K562 (cell line): ENCODE measurements around the gene KMT5B. TPM values are rescaled to one million over a fixed set of nuclear protein-coding genes. Genes with fewer than 3 reads are reported as not detected.

ENCODE experiments used
- ADNP ChIP-seq: fragments of 200-800 bp; sonication (Bioruptor generic); IDR thresholded peaks from 2 replicates; pipeline ENCODE4 v1.6.1; 2016; ENCODE audit warnings: missing genetic modification characterization, missing compliant biosample characterization
- CC2D1A ChIP-seq: fragments of 450-650 bp; IDR thresholded peaks from 2 replicates; pipeline ENCODE4 v1.6.1; 2017; ENCODE audit warnings: mild to moderate bottlenecking
- HMGN3 ChIP-seq: IDR thresholded peaks from 2 replicates; pipeline ENCODE4 v1.6.1; 2011; ENCODE audit warnings: borderline replicate concordance, low read depth, mild to moderate bottlenecking, mixed read lengths, low read length; ENCODE audit not compliant: insufficient read length; ENCODE audit errors: extremely low read depth
- JUND ChIP-seq, 2 experiments: IDR thresholded peaks; 2 replicates in 1 of 2; 3 replicates in 1 of 2; pipeline ENCODE4 v1.6.1; 2011; ENCODE audit warnings: borderline replicate concordance in 2 of 2, low read depth in 2 of 2, low read length in 2 of 2, improper control_type of control experiment in 1 of 2, missing biosample characterization in 1 of 2, missing genetic modification characterization in 1 of 2, missing genetic modification reagents in 1 of 2
- ZNF76 ChIP-seq: fragments of 250-450 bp; sonication (Bioruptor Pico); IDR thresholded peaks from 2 replicates; pipeline ENCODE4 v1.4.0; 2020; ENCODE audit warnings: mild to moderate bottlenecking, moderate library complexity, borderline replicate concordance
- polyA plus RNA-seq, 8 experiments: library from polyadenylated mRNA; depleted of rRNA in 4 of 8; stranded (reverse) in 5 of 8; unstranded in 3 of 8; fragments of >200 nt; fragmentation: Nextera tagmentation in 2 of 8; fragmentation: Illumina TruSeq in 1 of 8; extraction: Ambion mirVana in 2 of 8; extraction: Trizol in 1 of 8; gene quantifications; 2 replicates each; pipeline versions ENCODE4 v1.2.1 to v1.2.3, GENCODE V29; 2011 to 2014; ENCODE audit warnings: inconsistent platforms in 1 of 8, missing spikeins in 1 of 8
- total RNA-seq, 7 experiments: library from RNA; depleted of rRNA in 6 of 7; stranded (reverse); fragments of >200 nt in 6 of 7; fragmentation: Illumina TruSeq in 2 of 7; extraction: Trizol in 2 of 7; gene quantifications; 2 replicates each; pipeline versions ENCODE4 v1.2.1 to v1.2.3, GENCODE V29; 2011 to 2021; ENCODE audit warnings: low replicate concordance in 1 of 7
- TF ChIP-seq, protein P1 (sequence below): fragments of 450-650 bp; IDR thresholded peaks from 2 replicates; pipeline ENCODE4 v1.6.1; 2016; ENCODE audit warnings: mild to moderate bottlenecking, moderate library complexity
- TF ChIP-seq, protein P2 (sequence below): fragments of 150-350 bp; conservative IDR thresholded peaks from 2 replicates; pipeline ENCODE4 v1.6.1; 2014; ENCODE audit warnings: low read length
- TF ChIP-seq, protein P3 (sequence below): sonication (generic); IDR thresholded peaks from 2 replicates; pipeline ENCODE4 v1.6.1; 2016
- TF ChIP-seq, protein P4 (sequence below): fragments of 250-450 bp; sonication (Bioruptor Pico); IDR thresholded peaks from 2 replicates; pipeline ENCODE4 v1.8.0; 2022; ENCODE audit warnings: moderate library complexity, mild to moderate bottlenecking, inconsistent platforms

The KMT5B gene
- total and polyA plus RNA-seq, 9 of the 15 experiments (the other 6 are each of a cell fraction or from before 2014, with no cell fraction given), result 7.3 to 27.3 (median 20.9) TPM

DNA sequence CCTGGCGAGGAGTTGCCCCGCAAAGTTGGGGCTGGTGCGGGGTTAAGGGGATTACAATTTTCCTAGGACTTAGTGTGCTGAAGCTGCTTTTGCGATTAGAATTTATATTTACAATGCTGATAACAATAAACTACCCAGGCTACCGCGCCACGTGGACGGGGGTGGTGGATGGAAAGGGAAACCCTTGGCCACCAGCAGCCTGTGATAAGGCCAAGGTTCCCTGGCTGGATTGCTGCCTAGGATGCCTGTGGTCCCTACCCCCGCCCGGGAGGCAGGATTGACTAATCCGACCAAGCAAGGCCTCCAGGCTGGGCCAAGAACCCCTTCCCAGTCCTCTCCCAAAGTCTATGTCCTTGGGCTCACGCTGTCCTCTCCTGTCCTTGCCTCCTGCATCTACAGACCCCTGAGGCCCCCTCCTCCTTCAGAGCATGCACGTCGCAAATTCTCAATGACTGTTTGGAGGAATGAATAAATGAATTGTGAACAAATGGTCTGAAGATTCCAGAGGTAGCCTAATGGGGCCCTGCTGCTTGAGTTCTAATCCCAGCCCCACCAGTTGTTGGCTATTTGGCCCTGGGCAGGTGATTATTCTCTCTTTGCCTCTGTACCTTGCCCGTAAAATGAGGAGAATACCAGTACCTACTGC is 84.3 kb downstream of the KMT5B start (continued):
- TF ChIP-seq, protein P1, sequence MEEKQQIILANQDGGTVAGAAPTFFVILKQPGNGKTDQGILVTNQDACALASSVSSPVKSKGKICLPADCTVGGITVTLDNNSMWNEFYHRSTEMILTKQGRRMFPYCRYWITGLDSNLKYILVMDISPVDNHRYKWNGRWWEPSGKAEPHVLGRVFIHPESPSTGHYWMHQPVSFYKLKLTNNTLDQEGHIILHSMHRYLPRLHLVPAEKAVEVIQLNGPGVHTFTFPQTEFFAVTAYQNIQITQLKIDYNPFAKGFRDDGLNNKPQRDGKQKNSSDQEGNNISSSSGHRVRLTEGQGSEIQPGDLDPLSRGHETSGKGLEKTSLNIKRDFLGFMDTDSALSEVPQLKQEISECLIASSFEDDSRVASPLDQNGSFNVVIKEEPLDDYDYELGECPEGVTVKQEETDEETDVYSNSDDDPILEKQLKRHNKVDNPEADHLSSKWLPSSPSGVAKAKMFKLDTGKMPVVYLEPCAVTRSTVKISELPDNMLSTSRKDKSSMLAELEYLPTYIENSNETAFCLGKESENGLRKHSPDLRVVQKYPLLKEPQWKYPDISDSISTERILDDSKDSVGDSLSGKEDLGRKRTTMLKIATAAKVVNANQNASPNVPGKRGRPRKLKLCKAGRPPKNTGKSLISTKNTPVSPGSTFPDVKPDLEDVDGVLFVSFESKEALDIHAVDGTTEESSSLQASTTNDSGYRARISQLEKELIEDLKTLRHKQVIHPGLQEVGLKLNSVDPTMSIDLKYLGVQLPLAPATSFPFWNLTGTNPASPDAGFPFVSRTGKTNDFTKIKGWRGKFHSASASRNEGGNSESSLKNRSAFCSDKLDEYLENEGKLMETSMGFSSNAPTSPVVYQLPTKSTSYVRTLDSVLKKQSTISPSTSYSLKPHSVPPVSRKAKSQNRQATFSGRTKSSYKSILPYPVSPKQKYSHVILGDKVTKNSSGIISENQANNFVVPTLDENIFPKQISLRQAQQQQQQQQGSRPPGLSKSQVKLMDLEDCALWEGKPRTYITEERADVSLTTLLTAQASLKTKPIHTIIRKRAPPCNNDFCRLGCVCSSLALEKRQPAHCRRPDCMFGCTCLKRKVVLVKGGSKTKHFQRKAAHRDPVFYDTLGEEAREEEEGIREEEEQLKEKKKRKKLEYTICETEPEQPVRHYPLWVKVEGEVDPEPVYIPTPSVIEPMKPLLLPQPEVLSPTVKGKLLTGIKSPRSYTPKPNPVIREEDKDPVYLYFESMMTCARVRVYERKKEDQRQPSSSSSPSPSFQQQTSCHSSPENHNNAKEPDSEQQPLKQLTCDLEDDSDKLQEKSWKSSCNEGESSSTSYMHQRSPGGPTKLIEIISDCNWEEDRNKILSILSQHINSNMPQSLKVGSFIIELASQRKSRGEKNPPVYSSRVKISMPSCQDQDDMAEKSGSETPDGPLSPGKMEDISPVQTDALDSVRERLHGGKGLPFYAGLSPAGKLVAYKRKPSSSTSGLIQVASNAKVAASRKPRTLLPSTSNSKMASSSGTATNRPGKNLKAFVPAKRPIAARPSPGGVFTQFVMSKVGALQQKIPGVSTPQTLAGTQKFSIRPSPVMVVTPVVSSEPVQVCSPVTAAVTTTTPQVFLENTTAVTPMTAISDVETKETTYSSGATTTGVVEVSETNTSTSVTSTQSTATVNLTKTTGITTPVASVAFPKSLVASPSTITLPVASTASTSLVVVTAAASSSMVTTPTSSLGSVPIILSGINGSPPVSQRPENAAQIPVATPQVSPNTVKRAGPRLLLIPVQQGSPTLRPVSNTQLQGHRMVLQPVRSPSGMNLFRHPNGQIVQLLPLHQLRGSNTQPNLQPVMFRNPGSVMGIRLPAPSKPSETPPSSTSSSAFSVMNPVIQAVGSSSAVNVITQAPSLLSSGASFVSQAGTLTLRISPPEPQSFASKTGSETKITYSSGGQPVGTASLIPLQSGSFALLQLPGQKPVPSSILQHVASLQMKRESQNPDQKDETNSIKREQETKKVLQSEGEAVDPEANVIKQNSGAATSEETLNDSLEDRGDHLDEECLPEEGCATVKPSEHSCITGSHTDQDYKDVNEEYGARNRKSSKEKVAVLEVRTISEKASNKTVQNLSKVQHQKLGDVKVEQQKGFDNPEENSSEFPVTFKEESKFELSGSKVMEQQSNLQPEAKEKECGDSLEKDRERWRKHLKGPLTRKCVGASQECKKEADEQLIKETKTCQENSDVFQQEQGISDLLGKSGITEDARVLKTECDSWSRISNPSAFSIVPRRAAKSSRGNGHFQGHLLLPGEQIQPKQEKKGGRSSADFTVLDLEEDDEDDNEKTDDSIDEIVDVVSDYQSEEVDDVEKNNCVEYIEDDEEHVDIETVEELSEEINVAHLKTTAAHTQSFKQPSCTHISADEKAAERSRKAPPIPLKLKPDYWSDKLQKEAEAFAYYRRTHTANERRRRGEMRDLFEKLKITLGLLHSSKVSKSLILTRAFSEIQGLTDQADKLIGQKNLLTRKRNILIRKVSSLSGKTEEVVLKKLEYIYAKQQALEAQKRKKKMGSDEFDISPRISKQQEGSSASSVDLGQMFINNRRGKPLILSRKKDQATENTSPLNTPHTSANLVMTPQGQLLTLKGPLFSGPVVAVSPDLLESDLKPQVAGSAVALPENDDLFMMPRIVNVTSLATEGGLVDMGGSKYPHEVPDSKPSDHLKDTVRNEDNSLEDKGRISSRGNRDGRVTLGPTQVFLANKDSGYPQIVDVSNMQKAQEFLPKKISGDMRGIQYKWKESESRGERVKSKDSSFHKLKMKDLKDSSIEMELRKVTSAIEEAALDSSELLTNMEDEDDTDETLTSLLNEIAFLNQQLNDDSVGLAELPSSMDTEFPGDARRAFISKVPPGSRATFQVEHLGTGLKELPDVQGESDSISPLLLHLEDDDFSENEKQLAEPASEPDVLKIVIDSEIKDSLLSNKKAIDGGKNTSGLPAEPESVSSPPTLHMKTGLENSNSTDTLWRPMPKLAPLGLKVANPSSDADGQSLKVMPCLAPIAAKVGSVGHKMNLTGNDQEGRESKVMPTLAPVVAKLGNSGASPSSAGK, result peak; percentile 42
- TF ChIP-seq ZNF76 (CRISPR knock-in tag), result no peak
- TF ChIP-seq, protein P2, sequence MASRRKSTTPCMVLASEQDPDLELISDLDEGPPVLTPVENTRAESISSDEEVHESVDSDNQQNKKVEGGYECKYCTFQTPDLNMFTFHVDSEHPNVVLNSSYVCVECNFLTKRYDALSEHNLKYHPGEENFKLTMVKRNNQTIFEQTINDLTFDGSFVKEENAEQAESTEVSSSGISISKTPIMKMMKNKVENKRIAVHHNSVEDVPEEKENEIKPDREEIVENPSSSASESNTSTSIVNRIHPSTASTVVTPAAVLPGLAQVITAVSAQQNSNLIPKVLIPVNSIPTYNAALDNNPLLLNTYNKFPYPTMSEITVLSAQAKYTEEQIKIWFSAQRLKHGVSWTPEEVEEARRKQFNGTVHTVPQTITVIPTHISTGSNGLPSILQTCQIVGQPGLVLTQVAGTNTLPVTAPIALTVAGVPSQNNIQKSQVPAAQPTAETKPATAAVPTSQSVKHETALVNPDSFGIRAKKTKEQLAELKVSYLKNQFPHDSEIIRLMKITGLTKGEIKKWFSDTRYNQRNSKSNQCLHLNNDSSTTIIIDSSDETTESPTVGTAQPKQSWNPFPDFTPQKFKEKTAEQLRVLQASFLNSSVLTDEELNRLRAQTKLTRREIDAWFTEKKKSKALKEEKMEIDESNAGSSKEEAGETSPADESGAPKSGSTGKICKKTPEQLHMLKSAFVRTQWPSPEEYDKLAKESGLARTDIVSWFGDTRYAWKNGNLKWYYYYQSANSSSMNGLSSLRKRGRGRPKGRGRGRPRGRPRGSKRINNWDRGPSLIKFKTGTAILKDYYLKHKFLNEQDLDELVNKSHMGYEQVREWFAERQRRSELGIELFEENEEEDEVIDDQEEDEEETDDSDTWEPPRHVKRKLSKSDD, result no peak
- TF ChIP-seq CC2D1A, result no peak
- TF ChIP-seq ADNP (tag), result no peak
- TF ChIP-seq, protein P3, sequence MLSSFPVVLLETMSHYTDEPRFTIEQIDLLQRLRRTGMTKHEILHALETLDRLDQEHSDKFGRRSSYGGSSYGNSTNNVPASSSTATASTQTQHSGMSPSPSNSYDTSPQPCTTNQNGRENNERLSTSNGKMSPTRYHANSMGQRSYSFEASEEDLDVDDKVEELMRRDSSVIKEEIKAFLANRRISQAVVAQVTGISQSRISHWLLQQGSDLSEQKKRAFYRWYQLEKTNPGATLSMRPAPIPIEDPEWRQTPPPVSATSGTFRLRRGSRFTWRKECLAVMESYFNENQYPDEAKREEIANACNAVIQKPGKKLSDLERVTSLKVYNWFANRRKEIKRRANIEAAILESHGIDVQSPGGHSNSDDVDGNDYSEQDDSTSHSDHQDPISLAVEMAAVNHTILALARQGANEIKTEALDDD, result peak; percentile 45; the same call in 1 of the 2 replicates
- TF ChIP-seq, protein P4, sequence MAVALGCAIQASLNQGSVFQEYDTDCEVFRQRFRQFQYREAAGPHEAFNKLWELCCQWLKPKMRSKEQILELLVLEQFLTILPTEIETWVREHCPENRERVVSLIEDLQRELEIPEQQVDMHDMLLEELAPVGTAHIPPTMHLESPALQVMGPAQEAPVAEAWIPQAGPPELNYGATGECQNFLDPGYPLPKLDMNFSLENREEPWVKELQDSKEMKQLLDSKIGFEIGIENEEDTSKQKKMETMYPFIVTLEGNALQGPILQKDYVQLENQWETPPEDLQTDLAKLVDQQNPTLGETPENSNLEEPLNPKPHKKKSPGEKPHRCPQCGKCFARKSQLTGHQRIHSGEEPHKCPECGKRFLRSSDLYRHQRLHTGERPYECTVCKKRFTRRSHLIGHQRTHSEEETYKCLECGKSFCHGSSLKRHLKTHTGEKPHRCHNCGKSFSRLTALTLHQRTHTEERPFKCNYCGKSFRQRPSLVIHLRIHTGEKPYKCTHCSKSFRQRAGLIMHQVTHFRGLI (CRISPR knock-in tag), result no peak
- peak; percentile 16; the same call in 1 of the 2 replicates for TF ChIP-seq JUND (IDR thresholded peaks at IDR 0.05; ENCODE audit: borderline replicate concordance, low read depth, low read length)
- no peak for TF ChIP-seq JUND (tag; IDR thresholded peaks at IDR 0.05; ENCODE audit: borderline replicate concordance, low read depth, low read length)
- TF ChIP-seq HMGN3, result no peak
